ENCODE data around the gene TOMM6. TPM values are rescaled to one million over a fixed set of nuclear protein-coding genes. Genes with fewer than 3 reads are reported as not detected.
A peak's percentile ranks its signal among the peaks of the same experiment; 100 is the strongest.

The TOMM6 gene
- polyA plus RNA-seq, 1 of the 3 experiments (the other 2 are of a cell fraction): 493 TPM

- no peak for TF ChIP-seq EZH2phosphoT487 (IDR thresholded peaks at IDR 0.05; ENCODE audit: borderline replicate concordance, low read depth)
Measured at GRCh38 chr6:41822021-41822420, 34.5 kb downstream of the TOMM6 start (continued).

GRCh38 chr6:41823178-41823577 lies 35.7 kb downstream of the TOMM6 start:
- no peak overlapping the region for H2AFZ ChIP-seq (ENCODE audit: low read depth)
- no peaks in the 10 kb centered on the region for H3K36me3 ChIP-seq (replicated peaks in 1 of 2; ENCODE audit: control insufficient read depth in 1 of 2, insufficient read depth in 2 of 2, low read length in 1 of 2)
- POLR2A ChIA-PET: no interaction called here
- no peak for DNase-seq
- H3K4me1 ChIP-seq (ENCODE audit: control insufficient read depth in 1 of 2, insufficient read depth in 2 of 2, low read depth in 1 of 2, low read length in 1 of 2): peaks cover 0 to 7% of the 10 kb centered on the region in 2 experiments; a peak in 1 of 4 replicates
- no peaks in the 10 kb centered on the region for H4K20me1 ChIP-seq (ENCODE audit: insufficient read depth)
- no peak overlapping the region for H3K9ac ChIP-seq
- no peaks in the 10 kb centered on the region for H3K27me3 ChIP-seq (ENCODE audit: insufficient read depth)
- H3F3A ChIP-seq (replicated peaks; ENCODE audit: insufficient read depth): peaks cover 7% of the 10 kb centered on the region
- no peaks in the 10 kb centered on the region for H3K9me3 ChIP-seq
- 100% methylated on average over 1 of the region's 1 CpG for WGBS (ENCODE audit: low lambda C conversion rate)
- 0 out of 2 replicates have a peak overlapping the region, but pooled peaks have one; percentile 6 for H3K4me2 ChIP-seq
- H3K79me2 ChIP-seq (ENCODE audit: insufficient read depth): no peaks in the 10 kb centered on the region
- no peaks in the 10 kb centered on the region for H3K9me2 ChIP-seq
- no peak overlapping the region for H3K27ac ChIP-seq (ENCODE audit: low read depth in 2 of 2, low read length in 1 of 2)
- CTCF ChIA-PET: interaction anchor here (0.5 kb wide), 1 partner anchor 24 kb away, joined by 3 read pairs; no protein-coding TSS in a partner anchor
- TF ChIP-seq RXRA (IDR thresholded peaks at IDR 0.05; ENCODE audit: borderline replicate concordance, low read depth): no peak
- no peak for TF ChIP-seq TAF1 (IDR thresholded peaks at IDR 0.05; ENCODE audit: borderline replicate concordance, low read depth, low read length)
- TF ChIP-seq MXI1 (IDR thresholded peaks at IDR 0.05; ENCODE audit: low read depth, low read length): no peak
- TF ChIP-seq CTCF (IDR thresholded peaks at IDR 0.05): no peak
- no peak for TF ChIP-seq GATA2 (CRISPR knock-in tag; IDR thresholded peaks at IDR 0.05)
- no peak for TF ChIP-seq YY1 (IDR thresholded peaks at IDR 0.05; ENCODE audit: low read depth)
- no peak for TF ChIP-seq USF1 (IDR thresholded peaks at IDR 0.05; ENCODE audit: borderline replicate concordance, low read depth)
- TF ChIP-seq SMC3 (IDR thresholded peaks at IDR 0.05; ENCODE audit: low read depth, low read length): no peak
- TF ChIP-seq PBX3 (IDR thresholded peaks at IDR 0.05): no peak
- TF ChIP-seq RFX5 (IDR thresholded peaks at IDR 0.05; ENCODE audit: low read length): no peak
- no peak overlapping the region for H3K4me3 ChIP-seq (ENCODE audit: low read depth in 2 of 2, low read length in 1 of 2)

Data from SK-N-SH (cell line).